ENCODE results near the gene CRYAB.

Gene CRYAB

DNA sequence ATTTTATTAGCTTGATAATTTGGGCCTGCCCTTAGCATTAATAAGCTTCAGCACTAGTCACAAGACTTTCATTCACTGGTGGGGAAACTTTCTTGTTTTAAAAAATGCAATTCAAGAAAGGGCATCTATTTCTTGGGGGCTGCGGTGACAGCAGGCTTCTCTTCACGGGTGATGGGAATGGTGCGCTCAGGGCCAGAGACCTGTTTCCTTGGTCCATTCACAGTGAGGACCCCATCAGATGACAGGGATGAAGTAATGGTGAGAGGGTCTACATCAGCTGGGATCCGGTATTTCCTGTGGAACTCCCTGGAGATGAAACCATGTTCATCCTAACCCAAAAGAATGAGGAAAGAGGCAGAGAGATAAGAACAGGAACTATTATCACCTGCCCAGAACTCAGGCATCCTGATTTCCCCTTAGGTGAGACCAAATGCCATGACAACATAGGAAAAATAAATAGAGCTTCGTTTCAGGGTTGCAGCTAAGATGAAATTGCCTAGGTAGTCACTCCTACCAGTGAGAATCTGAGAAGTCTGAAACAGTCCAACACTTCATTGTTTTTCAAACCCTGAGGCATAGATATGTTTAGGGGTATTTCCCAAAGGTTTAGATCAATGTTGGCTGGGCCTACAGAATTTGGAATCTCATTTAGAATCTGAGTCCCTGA lies 2.8 kb downstream of the CRYAB start:
- no peak overlapping the region for H3K4ac ChIP-seq (ENCODE audit: low read depth, low read length)
- H4K91ac ChIP-seq (ENCODE audit: low read depth, low read length): no peak overlapping the region
- no peak overlapping the region for H2BK12ac ChIP-seq (ENCODE audit: low read length)
- H2AK5ac ChIP-seq (ENCODE audit: low read length): no peak overlapping the region
- no peak overlapping the region for H2BK5ac ChIP-seq (ENCODE audit: low read depth, low read length, poor library complexity)
- H3K9ac ChIP-seq (ENCODE audit: low read length): no peak overlapping the region
- H3K79me2 ChIP-seq (ENCODE audit: control insufficient read depth, insufficient read depth, low read length, poor library complexity): no peaks in the 10 kb centered on the region
- H2AFZ ChIP-seq (ENCODE audit: insufficient read depth, low read length, poor library complexity): no peak overlapping the region
- H4K8ac ChIP-seq (ENCODE audit: low read depth, low read length): no peak overlapping the region
- H3K4me1 ChIP-seq (ENCODE audit: control insufficient read depth in 1 of 2, insufficient read depth in 2 of 2, low read length in 2 of 2): peaks cover 20 to 24% of the 10 kb centered on the region in 2 experiments
- H3K4me3 ChIP-seq (ENCODE audit: low read depth, low read length): no peak overlapping the region
- H3K23ac ChIP-seq (ENCODE audit: low read length): no peak overlapping the region
- H3K4me2 ChIP-seq (ENCODE audit: low read length): no peak overlapping the region
- no peak overlapping the region for H2BK120ac ChIP-seq (ENCODE audit: insufficient read depth, low read length, poor library complexity)
- H3K36me3 ChIP-seq (ENCODE audit: control insufficient read depth in 1 of 2, insufficient read depth in 2 of 2, low read length in 2 of 2): no peaks in the 10 kb centered on the region
- no CpG with 5 or more reads among the region's 5 CpGs for WGBS (ENCODE audit: extremely low coverage, insufficient coverage, insufficient read length)
- H4K12ac ChIP-seq (ENCODE audit: low read depth, low read length): no peak overlapping the region
- H3K79me1 ChIP-seq (ENCODE audit: low read length): peaks cover 8% of the 10 kb centered on the region
- peak; percentile 83 to 96 for DNase-seq
- peaks cover 2% of the 10 kb centered on the region for H3K9me3 ChIP-seq (ENCODE audit: insufficient read depth, low read depth, low read length)
- H3K14ac ChIP-seq (ENCODE audit: low read length): no peak overlapping the region
- H3K27ac ChIP-seq (ENCODE audit: low read depth, low read length): peak overlapping the region; percentile 43
- no peaks in the 10 kb centered on the region for H3K27me3 ChIP-seq (ENCODE audit: insufficient read depth, low read length)
- no peak overlapping the region for H3K18ac ChIP-seq (ENCODE audit: low read length)

DNA sequence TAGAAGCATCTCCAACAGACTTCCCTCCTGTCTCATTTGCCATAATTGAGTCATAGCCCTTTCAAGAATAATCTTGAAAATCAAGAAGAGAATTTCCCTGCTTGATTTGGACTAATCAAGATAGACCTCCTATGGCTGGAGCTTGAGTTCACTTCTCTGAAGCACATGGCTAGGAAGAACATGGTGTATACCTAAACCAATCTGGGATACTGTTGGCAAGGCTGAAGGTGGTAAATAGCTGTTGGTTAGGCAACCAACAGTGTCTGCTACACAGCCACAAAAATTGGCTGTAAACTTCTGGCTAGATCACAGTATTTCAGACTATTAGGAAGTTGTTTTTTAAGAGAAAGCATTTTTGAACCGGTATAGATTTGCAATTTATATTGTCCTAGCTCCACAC lies 4.9 kb downstream of the CRYAB start:
- H2BK12ac ChIP-seq (ENCODE audit: low read length): no peak overlapping the region
- no peak overlapping the region for H2BK5ac ChIP-seq (ENCODE audit: low read depth, low read length, poor library complexity)
- H3K23ac ChIP-seq (ENCODE audit: low read length): no peak overlapping the region
- no peak for DNase-seq
- no peaks in the 10 kb centered on the region for H3K36me3 ChIP-seq (ENCODE audit: control insufficient read depth in 1 of 2, insufficient read depth in 2 of 2, low read length in 2 of 2)
- H2AFZ ChIP-seq (ENCODE audit: insufficient read depth, low read length, poor library complexity): no peak overlapping the region
- H3K4ac ChIP-seq (ENCODE audit: low read depth, low read length): no peak overlapping the region
- H4K12ac ChIP-seq (ENCODE audit: low read depth, low read length): no peak overlapping the region
- no peak overlapping the region for H2AK5ac ChIP-seq (ENCODE audit: low read length)
- H3K4me1 ChIP-seq (ENCODE audit: control insufficient read depth in 1 of 2, insufficient read depth in 2 of 2, low read length in 2 of 2): peaks cover 15 to 20% of the 10 kb centered on the region in 2 experiments
- H3K4me3 ChIP-seq (ENCODE audit: low read depth, low read length): no peak overlapping the region
- H3K27ac ChIP-seq (ENCODE audit: low read depth, low read length): no peak overlapping the region
- H3K79me2 ChIP-seq (ENCODE audit: control insufficient read depth, insufficient read depth, low read length, poor library complexity): no peaks in the 10 kb centered on the region
- whole genome bisulfite sequencing (ENCODE audit: extremely low coverage, insufficient coverage, insufficient read length): no CpG with 5 or more reads among the region's 1 CpG
- no peak overlapping the region for H4K91ac ChIP-seq (ENCODE audit: low read depth, low read length)
- no peak overlapping the region for H3K18ac ChIP-seq (ENCODE audit: low read length)
- no peak overlapping the region for H3K14ac ChIP-seq (ENCODE audit: low read length)
- H3K9me3 ChIP-seq (ENCODE audit: insufficient read depth, low read depth, low read length): no peaks in the 10 kb centered on the region
- H3K27me3 ChIP-seq (ENCODE audit: insufficient read depth, low read length): no peaks in the 10 kb centered on the region
- no peak overlapping the region for H4K8ac ChIP-seq (ENCODE audit: low read depth, low read length)
- H3K79me1 ChIP-seq (ENCODE audit: low read length): peaks cover 6% of the 10 kb centered on the region
- H3K4me2 ChIP-seq (ENCODE audit: low read length): no peak overlapping the region
- no peak overlapping the region for H3K9ac ChIP-seq (ENCODE audit: low read length)
- H2BK120ac ChIP-seq (ENCODE audit: insufficient read depth, low read length, poor library complexity): no peak overlapping the region

DNA sequence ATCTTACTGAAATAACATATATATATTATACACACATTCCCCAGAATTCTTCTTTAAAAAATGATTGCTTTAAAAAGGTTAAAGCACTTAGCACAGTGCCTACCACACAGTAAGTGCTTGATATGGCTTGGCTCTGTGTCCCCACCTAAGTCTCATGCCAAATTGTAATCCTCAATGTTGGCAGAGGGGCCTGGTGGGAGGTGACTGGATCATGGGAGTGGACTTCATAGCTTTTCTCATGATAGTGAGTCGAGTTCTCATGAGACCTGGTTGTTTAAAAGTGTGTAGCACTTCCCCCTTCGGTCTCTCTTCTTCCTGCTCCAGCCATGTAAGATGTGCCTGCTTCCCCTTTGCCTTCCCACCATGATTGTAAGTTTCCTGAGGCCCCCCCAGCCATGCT lies 6.2 kb downstream of the CRYAB start:
- Histone ChIP-seq H3K4me1 (ENCODE audit: control insufficient read depth in 1 of 2, insufficient read depth in 2 of 2, low read length in 2 of 2) (peaks cover 8 to 13% of the 10 kb centered on the region in 2 experiments), H4K12ac (ENCODE audit: low read depth, low read length) (no peak overlapping the region), H3K79me2 (ENCODE audit: control insufficient read depth, insufficient read depth, low read length, poor library complexity) (no peaks in the 10 kb centered on the region), H3K27ac (ENCODE audit: low read depth, low read length) (no peak overlapping the region), H3K14ac (ENCODE audit: low read length) (no peak overlapping the region), H3K36me3 (ENCODE audit: control insufficient read depth in 1 of 2, insufficient read depth in 2 of 2, low read length in 2 of 2) (no peaks in the 10 kb centered on the region), H4K8ac (ENCODE audit: low read depth, low read length) (no peak overlapping the region), H3K23ac (ENCODE audit: low read length) (no peak overlapping the region), H2BK5ac (ENCODE audit: low read depth, low read length, poor library complexity) (no peak overlapping the region), H3K27me3 (ENCODE audit: insufficient read depth, low read length) (no peaks in the 10 kb centered on the region), H4K91ac (ENCODE audit: low read depth, low read length) (no peak overlapping the region), H3K79me1 (ENCODE audit: low read length) (no peaks in the 10 kb centered on the region), H2AK5ac (ENCODE audit: low read length) (no peak overlapping the region), H2AFZ (ENCODE audit: insufficient read depth, low read length, poor library complexity) (no peak overlapping the region), H3K18ac (ENCODE audit: low read length) (no peak overlapping the region), H3K4me3 (ENCODE audit: low read depth, low read length) (no peak overlapping the region), H2BK120ac (ENCODE audit: insufficient read depth, low read length, poor library complexity) (no peak overlapping the region), H2BK12ac (ENCODE audit: low read length) (no peak overlapping the region), H3K4ac (ENCODE audit: low read depth, low read length) (no peak overlapping the region), H3K9me3 (ENCODE audit: insufficient read depth, low read depth, low read length) (no peaks in the 10 kb centered on the region), H3K4me2 (ENCODE audit: low read length) (no peak overlapping the region), H3K9ac (ENCODE audit: low read length) (no peak overlapping the region)
- no peak for DNase-seq
- WGBS (ENCODE audit: extremely low coverage, insufficient coverage, insufficient read length): no CpG with 5 or more reads among the region's 2 CpGs

DNA sequence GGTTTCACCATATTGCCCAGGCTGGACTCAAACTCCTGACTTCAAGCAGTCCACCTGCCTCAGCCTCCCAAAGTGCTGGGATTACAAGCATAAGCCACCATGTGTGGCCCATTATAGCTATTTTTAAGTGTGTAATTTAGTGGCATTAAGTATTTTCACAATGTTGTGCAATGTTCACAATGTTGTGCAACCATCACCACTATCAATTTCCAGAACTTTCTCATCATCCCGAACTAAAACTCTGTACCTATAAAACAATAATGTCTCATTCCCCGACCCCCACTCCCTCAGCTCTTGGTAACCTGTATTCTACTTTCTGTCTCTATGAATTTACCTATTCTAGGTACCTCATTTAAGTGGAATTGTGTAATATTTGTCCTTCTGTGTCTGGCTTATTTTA lies 24.7 kb downstream of the CRYAB start:
- H3K14ac ChIP-seq (ENCODE audit: low read length): no peak overlapping the region
- no peak overlapping the region for H2BK12ac ChIP-seq (ENCODE audit: low read length)
- H3K27ac ChIP-seq (ENCODE audit: low read depth, low read length): no peak overlapping the region
- no peaks in the 10 kb centered on the region for H3K4me1 ChIP-seq (ENCODE audit: control insufficient read depth in 1 of 2, insufficient read depth in 2 of 2, low read length in 2 of 2)
- H4K12ac ChIP-seq (ENCODE audit: low read depth, low read length): no peak overlapping the region
- H2BK120ac ChIP-seq (ENCODE audit: insufficient read depth, low read length, poor library complexity): no peak overlapping the region
- no peaks in the 10 kb centered on the region for H3K36me3 ChIP-seq (ENCODE audit: control insufficient read depth in 1 of 2, insufficient read depth in 2 of 2, low read length in 2 of 2)
- H3K23ac ChIP-seq (ENCODE audit: low read length): no peak overlapping the region
- no peak overlapping the region for H4K8ac ChIP-seq (ENCODE audit: low read depth, low read length)
- no peak overlapping the region for H3K18ac ChIP-seq (ENCODE audit: low read length)
- no peak overlapping the region for H4K91ac ChIP-seq (ENCODE audit: low read depth, low read length)
- no peak overlapping the region for H2AK5ac ChIP-seq (ENCODE audit: low read length)
- no peak overlapping the region for H3K4ac ChIP-seq (ENCODE audit: low read depth, low read length)
- no peak for DNase-seq
- H3K9ac ChIP-seq (ENCODE audit: low read length): no peak overlapping the region
- no peak overlapping the region for H2BK5ac ChIP-seq (ENCODE audit: low read depth, low read length, poor library complexity)
- H3K79me2 ChIP-seq (ENCODE audit: control insufficient read depth, insufficient read depth, low read length, poor library complexity): no peaks in the 10 kb centered on the region
- no peaks in the 10 kb centered on the region for H3K79me1 ChIP-seq (ENCODE audit: low read length)
- no peaks in the 10 kb centered on the region for H3K27me3 ChIP-seq (ENCODE audit: insufficient read depth, low read length)
- H2AFZ ChIP-seq (ENCODE audit: insufficient read depth, low read length, poor library complexity): no peak overlapping the region
- no peak overlapping the region for H3K4me3 ChIP-seq (ENCODE audit: low read depth, low read length)
- no CpG with 5 or more reads among the region's 2 CpGs for WGBS (ENCODE audit: extremely low coverage, insufficient coverage, insufficient read length)
- no peak overlapping the region for H3K4me2 ChIP-seq (ENCODE audit: low read length)
- H3K9me3 ChIP-seq (ENCODE audit: insufficient read depth, low read depth, low read length): no peaks in the 10 kb centered on the region

All from trophoblast cell (in vitro differentiated cells and primary cell).